ENCODE measurements around the gene NR1H2.
"Not testable (repeated sequence)": the region's sequence is repeated elsewhere in the genome, so short reads cannot be mapped to it uniquely, and the experiment has no call there.

The NR1H2 gene

DNA sequence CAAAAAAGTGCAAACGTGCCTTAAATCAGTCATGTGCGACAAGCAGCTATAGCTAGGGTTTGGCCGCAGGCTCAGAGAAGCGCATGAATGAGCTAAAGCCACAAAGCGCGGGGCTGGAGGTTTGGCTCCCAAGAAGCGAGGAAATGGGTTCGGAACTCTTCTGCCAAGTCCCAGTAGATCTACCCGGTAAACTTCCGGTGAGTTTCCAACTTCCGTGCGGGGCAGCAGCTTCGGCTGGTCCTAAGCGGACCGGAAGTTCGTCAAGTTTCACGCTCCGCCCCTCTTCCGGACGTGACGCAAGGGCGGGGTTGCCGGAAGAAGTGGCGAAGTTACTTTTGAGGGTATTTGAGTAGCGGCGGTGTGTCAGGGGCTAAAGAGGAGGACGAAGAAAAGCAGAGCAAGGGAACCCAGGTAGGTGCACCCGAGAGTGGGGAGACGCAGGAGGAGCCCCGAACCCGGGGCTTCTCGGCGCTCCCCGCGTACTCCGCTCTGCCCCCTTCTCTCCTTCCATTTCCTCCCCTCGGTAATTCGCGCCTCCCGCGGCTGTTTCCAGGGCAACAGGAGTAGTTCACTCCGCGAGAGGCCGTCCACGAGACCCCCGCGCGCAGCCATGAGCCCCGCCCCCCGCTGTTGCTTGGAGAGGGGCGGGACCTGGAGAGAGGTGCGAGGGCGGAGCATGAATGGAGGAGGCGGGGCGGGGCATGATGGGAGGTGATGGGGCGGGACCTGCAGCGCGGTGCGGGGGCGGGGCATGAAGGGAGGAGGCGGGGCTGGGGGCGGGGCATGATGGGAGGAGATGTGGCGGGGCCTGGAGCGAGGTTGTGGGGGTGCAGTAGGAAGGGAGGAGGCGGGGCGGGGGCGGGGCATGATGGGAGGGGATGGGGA is at the start of gene NR1H2:
NR1H2 (plus strand) TSS at position 292 of the 885 bp plus-strand sequence. CDS start 1,149 bp downstream, outside the sequence.
- Mint-ChIP-seq H3K27ac (peak within 1 kb of the TSS; percentile 100), H3K4me3 (peak within 1 kb of the TSS; percentile 96), H3K27me3 (no peaks in the 10 kb centered on the region), H3K4me1 (peaks cover 28% of the 10 kb centered on the region), H3K36me3 (peaks cover 29% of the 10 kb centered on the region), H3K9me3 (no peaks in the 10 kb centered on the region)
- peak; percentile 84 for ATAC-seq (ENCODE audit: low read depth)
- DNase-seq (ENCODE audit: low spot score in 2 of 2), result peak; percentile 92 to 94

DNA sequence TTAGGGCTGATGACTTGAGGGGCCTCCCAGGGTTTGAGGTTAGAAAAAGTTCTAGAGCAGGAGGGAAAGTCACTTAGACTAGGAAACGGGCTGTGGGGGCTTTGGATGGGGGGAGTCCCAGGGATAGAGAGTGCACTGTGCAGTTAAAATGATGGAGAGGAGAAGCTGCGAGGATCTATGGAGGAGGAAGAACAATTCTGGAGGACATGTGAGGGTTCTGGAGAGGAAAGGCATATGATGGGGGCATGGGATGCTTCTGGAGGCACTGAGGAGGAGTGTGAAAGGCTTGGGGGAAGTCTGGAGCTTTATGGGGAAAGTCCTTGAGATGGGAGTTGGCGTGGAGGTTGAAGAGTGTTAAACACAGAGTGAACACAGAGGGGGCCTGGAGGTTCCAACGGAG is 49.2 kb upstream of the NR1H2 start:
- Mint-ChIP-seq H3K4me3 (peak overlapping the region; percentile 82), H3K9me3 (peaks cover 4% of the 10 kb centered on the region), H3K27me3 (peaks cover 10% of the 10 kb centered on the region), H3K27ac (peak overlapping the region; percentile 48), H3K4me1 (peaks cover 45% of the 10 kb centered on the region), H3K36me3 (peaks cover 5% of the 10 kb centered on the region)
- ATAC-seq (ENCODE audit: low read depth), result no peak
- no peak for DNase-seq (ENCODE audit: low spot score in 2 of 2)

GRCh38 chr19:50327461-50328223 is 48.6 kb upstream of the NR1H2 start:
- no peak for ATAC-seq (ENCODE audit: low read depth)

DNA sequence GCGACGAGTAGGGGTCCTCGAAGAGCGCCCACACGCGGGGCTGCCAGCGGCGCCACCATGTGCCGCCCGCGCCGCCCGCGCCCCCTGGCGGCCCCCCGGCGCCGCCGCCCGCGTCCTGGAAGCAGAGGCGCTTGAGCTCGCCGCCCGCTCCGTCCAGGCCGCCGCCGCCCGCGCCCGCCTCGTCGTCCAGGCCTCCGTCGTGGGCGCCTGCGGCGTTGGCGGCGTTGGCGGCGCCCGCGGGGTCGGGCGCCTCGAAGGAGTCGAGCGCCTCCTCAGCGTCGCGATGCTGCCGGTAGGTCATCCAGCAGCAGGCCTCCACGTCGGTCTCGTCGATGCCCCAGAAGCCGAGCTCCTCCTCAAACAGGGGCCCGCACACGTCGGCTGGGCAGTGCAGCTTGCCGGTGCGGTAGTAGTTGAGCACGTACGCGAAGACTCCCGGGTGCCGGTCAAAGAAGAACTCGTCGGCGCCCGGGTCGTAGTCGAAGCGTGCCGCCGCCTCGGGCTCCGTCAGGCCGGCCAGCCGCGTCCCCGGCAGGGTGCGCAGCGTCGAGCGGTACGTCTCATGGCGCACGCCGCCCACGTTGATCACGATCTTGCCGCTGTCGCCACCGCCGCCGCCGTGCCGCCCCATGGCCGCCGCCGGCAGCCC is 47.9 kb upstream of the NR1H2 start:
- Mint-ChIP-seq H3K4me3 (no peak overlapping the region), H3K4me1 (peaks cover 54% of the 10 kb centered on the region), H3K27me3 (peaks cover 10% of the 10 kb centered on the region), H3K27ac (peak overlapping the region; percentile 48), H3K9me3 (peaks cover 4% of the 10 kb centered on the region), H3K36me3 (peaks cover under 1% of the 10 kb centered on the region)
- peak in 1 of 2 donors; percentile 59 for DNase-seq (ENCODE audit: low spot score in 2 of 2)
- ATAC-seq (ENCODE audit: low read depth), result no peak

More at GRCh38 chr19:50327461-50328223, 48.6 kb upstream of the NR1H2 start:
- H3K27me3 Mint-ChIP-seq, result peaks cover 10% of the 10 kb centered on the region
- H3K27ac Mint-ChIP-seq, result peak overlapping the region; percentile 48
- H3K4me1 Mint-ChIP-seq, result peaks cover 50% of the 10 kb centered on the region
- DNase-seq (ENCODE audit: low spot score in 2 of 2), result no peak
- peak overlapping the region; percentile 82 for H3K4me3 Mint-ChIP-seq
- peaks cover 3% of the 10 kb centered on the region for H3K36me3 Mint-ChIP-seq
- H3K9me3 Mint-ChIP-seq, result peaks cover 4% of the 10 kb centered on the region

GRCh38 chr19:50328873-50329145 is 47.4 kb upstream of the NR1H2 start:
- H3K27ac Mint-ChIP-seq, result peak overlapping the region; percentile 92
- ATAC-seq (ENCODE audit: low read depth), result no peak
- peak overlapping the region; percentile 90 for H3K4me3 Mint-ChIP-seq
- peaks cover 4% of the 10 kb centered on the region for H3K9me3 Mint-ChIP-seq
- peaks cover 59% of the 10 kb centered on the region for H3K4me1 Mint-ChIP-seq
- peaks cover 10% of the 10 kb centered on the region for H3K27me3 Mint-ChIP-seq
- no peak for DNase-seq (ENCODE audit: low spot score in 2 of 2)
- no peaks in the 10 kb centered on the region for H3K36me3 Mint-ChIP-seq

DNA sequence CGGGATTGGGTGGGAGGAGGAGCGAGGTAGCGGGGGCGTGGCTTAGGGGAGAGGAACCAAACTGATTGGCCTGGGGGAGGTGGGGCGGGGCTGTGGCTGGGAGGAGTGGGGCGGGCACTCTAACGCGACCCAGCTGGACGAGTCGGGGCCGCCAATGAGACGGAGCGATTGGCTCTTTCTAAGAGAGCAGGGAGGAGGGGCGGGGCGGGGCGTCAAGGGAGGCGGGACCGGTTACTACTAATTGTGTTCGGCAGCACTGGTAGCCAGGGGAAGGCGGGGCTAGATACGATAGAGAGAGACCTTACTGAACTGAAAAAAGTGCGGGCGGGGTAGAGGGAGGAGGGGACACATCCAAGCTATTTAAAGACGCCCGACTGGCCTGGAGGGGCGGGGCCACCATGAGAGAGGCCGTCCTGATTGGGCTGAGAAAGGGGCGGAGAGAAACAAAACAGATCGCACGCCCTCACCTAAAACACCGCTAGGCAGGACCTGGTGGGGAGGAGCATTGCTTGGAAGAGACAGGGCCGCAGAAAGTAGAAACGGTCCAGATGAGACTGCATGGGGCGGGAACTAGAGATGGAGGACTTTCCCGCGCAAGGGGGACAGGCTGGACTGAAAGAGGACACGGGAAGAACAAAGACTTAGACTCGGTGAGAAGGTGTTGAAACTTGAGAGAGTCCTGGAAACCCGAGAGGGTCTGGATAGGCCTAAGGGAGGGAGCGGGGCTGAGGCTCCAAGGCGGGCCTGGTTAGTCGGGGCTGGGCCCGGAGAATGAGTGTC is 46.9 kb upstream of the NR1H2 start, which contains the start of gene KCNC3:
KCNC3 (minus strand) TSS at position 232 of the 780 bp plus-strand sequence. CDS start 295 bp downstream, outside the sequence.
- H3K27ac Mint-ChIP-seq, result peak within 1 kb of the TSS; percentile 92
- H3K4me3 Mint-ChIP-seq, result peak within 1 kb of the TSS; percentile 90
- DNase-seq (ENCODE audit: low spot score in 2 of 2), result peak; percentile 89 to 98
- peaks cover 10% of the 10 kb centered on the region for H3K27me3 Mint-ChIP-seq
- peaks cover 3% of the 10 kb centered on the region for H3K36me3 Mint-ChIP-seq
- H3K4me1 Mint-ChIP-seq, result peaks cover 62% of the 10 kb centered on the region
- peaks cover 4% of the 10 kb centered on the region for H3K9me3 Mint-ChIP-seq
- peak; percentile 61 for ATAC-seq (ENCODE audit: low read depth)

GRCh38 chr19:50329926-50330294 is 46.3 kb upstream of the NR1H2 start:
- DNase-seq (ENCODE audit: low spot score in 2 of 2); H3K9me3 Mint-ChIP-seq; H3K36me3 Mint-ChIP-seq; H3K27me3 Mint-ChIP-seq; ATAC-seq (ENCODE audit: low read depth): not testable (repeated sequence)
- peak overlapping the region; percentile 90 for H3K4me3 Mint-ChIP-seq
- H3K27ac Mint-ChIP-seq, result peak overlapping the region; percentile 92
- peaks cover 64% of the 10 kb centered on the region for H3K4me1 Mint-ChIP-seq

DNA sequence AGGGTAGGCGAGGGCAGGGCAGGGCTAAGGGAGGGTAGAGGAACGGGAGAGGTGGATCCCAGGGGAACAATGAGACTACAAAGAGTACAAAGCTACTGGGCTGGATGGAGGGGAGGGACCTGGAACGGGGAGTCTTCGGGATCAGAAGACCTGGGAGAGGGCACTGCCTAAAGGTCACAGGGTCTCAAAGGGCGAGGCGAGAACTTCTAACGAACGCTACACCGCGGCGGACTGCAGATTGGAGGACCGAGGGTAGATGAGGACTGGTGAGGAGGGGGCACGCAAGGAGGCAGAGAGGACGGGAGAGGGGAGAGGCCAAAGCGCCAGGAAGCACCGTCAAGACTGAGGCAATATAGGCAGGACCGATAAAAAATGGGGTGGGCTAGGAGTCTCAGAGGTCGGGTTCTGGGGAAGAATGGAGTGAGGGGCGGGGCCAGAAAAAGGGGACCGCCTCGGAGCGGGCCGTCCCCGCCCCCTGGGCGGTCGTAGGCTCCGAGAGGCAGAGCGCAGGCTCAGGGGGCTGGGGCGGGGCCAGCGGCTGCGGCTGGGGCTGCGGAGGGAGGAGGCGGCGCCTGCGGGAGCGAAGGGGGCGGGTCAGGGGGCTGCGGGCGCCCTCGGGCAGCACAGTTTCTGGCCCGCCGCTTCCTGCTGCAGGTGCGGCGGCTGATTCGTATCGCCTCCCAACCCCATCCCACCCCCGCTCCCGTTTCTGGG is 45.7 kb upstream of the NR1H2 start:
- H3K4me1 Mint-ChIP-seq, result peaks cover 67% of the 10 kb centered on the region
- DNase-seq (ENCODE audit: low spot score in 2 of 2) (peak; percentile 79 to 89), ATAC-seq (ENCODE audit: low read depth) (peak; percentile 41)
- peaks cover 10% of the 10 kb centered on the region for H3K27me3 Mint-ChIP-seq
- H3K36me3 Mint-ChIP-seq, result peaks cover 14% of the 10 kb centered on the region
- peak overlapping the region; percentile 90 for H3K4me3 Mint-ChIP-seq
- peaks cover 4% of the 10 kb centered on the region for H3K9me3 Mint-ChIP-seq
- H3K27ac Mint-ChIP-seq, result peak overlapping the region; percentile 83

DNA sequence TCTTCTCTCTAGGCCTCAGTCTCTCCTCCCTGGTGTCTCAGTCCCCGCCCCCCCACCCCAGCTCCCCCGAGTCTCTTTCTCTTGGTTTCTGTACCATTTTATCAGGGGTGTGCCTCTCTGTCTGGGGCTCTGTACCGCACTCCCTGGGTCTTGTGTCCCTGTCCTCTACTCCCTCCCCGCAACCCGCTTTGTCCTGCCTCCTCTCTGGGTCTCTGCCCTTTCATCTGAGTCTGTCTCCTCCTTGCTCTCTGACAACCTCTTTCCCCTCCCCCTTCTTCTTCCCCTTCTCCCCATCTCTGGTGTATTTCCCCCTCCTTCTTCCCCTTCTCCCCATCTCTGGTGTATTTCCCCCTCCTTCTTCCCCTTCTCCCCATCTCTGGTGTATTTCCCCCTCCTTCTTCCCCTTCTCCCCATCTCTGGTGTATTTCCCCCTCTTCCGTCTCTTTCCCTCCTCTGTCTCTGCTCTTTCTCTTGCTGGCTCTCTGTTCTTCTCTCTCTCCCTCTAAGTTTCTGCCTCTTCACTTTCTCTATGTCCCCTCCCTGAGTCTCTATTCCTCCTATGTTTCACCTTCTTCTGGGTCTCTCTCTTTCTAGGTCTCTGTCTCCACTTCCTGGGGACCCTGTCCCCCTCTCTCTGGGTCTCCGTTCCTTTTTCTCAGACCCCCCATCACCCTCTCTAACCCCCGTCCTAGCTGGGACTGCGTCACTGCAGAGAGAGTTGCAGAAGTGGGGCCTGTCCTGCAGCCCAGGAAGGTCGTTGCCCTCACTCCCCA is 44.9 kb upstream of the NR1H2 start:
- Mint-ChIP-seq H3K4me3 (peak overlapping the region; percentile 75), H3K9me3 (peaks cover 4% of the 10 kb centered on the region), H3K27ac (peak overlapping the region; percentile 56), H3K36me3 (peaks cover 18% of the 10 kb centered on the region), H3K4me1 (peaks cover 70% of the 10 kb centered on the region), H3K27me3 (peaks cover 10% of the 10 kb centered on the region)
- ATAC-seq (ENCODE audit: low read depth) (no peak), DNase-seq (ENCODE audit: low spot score in 2 of 2) (peak in 1 of 2 donors; percentile 44)

- H3K36me3 Mint-ChIP-seq, result peaks cover 20% of the 10 kb centered on the region
- peaks cover 4% of the 10 kb centered on the region for H3K9me3 Mint-ChIP-seq
- H3K4me3 Mint-ChIP-seq, result peak overlapping the region; percentile 75
- peaks cover 67% of the 10 kb centered on the region for H3K4me1 Mint-ChIP-seq
- peaks cover 9% of the 10 kb centered on the region for H3K27me3 Mint-ChIP-seq
- ATAC-seq (ENCODE audit: low read depth) (no peak), DNase-seq (ENCODE audit: low spot score in 2 of 2) (no peak)
- H3K27ac Mint-ChIP-seq, result peak overlapping the region; percentile 56
Measured at GRCh38 chr19:50331994-50332243, 44.3 kb upstream of the NR1H2 start.

- peaks cover 67% of the 10 kb centered on the region for H3K4me1 Mint-ChIP-seq
- peaks cover 4% of the 10 kb centered on the region for H3K27me3 Mint-ChIP-seq
- no peak for ATAC-seq (ENCODE audit: low read depth)
- peak overlapping the region; percentile 56 for H3K27ac Mint-ChIP-seq
- DNase-seq (ENCODE audit: low spot score in 2 of 2), result no peak
- peak overlapping the region; percentile 75 for H3K4me3 Mint-ChIP-seq
- H3K9me3 Mint-ChIP-seq, result peaks cover 4% of the 10 kb centered on the region
- peaks cover 26% of the 10 kb centered on the region for H3K36me3 Mint-ChIP-seq
Measured at GRCh38 chr19:50332244-50333038, 43.8 kb upstream of the NR1H2 start.

- peaks cover 64% of the 10 kb centered on the region for H3K4me1 Mint-ChIP-seq
- H3K27me3 Mint-ChIP-seq, result no peaks in the 10 kb centered on the region
Measured at GRCh38 chr19:50333235-50333736, 43.0 kb upstream of the NR1H2 start.

More at GRCh38 chr19:50333235-50333736, 43.0 kb upstream of the NR1H2 start:
- ATAC-seq (ENCODE audit: low read depth) (peak; percentile 56), DNase-seq (ENCODE audit: low spot score in 2 of 2) (peak; percentile 88 to 92)
- peak overlapping the region; percentile 56 for H3K27ac Mint-ChIP-seq
- H3K36me3 Mint-ChIP-seq, result peaks cover 27% of the 10 kb centered on the region
- peaks cover 4% of the 10 kb centered on the region for H3K9me3 Mint-ChIP-seq
- H3K4me3 Mint-ChIP-seq, result peak overlapping the region; percentile 75
